GM19372 (cell line): ENCODE data around the gene ZXDC.

Experiments
- ATAC-seq: cut with Tn5 transposase; IDR thresholded peaks from one replicate; pipeline ENCODE4 v1.9.1; 2021; ENCODE audit warnings: mild to moderate bottlenecking, low read depth, moderate library complexity; ENCODE audit not compliant: unreplicated experiment

Gene ZXDC, protein sequence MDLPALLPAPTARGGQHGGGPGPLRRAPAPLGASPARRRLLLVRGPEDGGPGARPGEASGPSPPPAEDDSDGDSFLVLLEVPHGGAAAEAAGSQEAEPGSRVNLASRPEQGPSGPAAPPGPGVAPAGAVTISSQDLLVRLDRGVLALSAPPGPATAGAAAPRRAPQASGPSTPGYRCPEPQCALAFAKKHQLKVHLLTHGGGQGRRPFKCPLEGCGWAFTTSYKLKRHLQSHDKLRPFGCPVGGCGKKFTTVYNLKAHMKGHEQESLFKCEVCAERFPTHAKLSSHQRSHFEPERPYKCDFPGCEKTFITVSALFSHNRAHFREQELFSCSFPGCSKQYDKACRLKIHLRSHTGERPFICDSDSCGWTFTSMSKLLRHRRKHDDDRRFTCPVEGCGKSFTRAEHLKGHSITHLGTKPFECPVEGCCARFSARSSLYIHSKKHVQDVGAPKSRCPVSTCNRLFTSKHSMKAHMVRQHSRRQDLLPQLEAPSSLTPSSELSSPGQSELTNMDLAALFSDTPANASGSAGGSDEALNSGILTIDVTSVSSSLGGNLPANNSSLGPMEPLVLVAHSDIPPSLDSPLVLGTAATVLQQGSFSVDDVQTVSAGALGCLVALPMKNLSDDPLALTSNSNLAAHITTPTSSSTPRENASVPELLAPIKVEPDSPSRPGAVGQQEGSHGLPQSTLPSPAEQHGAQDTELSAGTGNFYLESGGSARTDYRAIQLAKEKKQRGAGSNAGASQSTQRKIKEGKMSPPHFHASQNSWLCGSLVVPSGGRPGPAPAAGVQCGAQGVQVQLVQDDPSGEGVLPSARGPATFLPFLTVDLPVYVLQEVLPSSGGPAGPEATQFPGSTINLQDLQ

DNA sequence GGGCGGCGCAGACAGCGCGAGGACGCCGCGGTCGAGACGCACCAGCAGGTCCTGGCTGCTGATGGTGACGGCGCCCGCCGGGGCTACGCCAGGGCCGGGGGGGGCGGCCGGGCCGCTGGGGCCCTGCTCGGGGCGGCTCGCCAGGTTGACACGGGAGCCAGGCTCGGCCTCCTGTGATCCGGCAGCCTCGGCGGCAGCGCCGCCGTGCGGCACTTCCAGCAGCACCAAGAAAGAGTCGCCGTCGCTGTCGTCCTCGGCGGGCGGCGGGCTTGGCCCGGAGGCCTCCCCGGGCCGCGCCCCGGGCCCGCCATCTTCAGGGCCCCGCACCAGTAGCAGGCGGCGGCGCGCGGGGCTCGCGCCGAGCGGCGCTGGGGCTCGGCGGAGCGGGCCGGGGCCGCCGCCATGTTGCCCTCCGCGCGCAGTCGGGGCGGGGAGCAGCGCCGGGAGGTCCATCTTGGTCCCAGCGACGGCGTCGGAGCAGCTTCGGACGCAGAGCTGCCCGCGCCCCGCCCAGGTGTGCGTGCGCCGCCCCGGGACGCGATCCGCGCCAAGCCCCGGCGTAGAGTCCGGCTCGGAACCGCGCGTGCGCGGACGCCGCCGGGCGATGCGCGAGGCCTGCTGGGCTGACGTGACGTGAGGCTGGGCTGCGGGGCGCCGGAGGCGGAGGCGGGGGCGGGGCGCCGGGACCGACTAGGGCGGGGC lies at the start of gene ZXDC:
Gene ZXDC, minus strand, starts transcription at position 479 of the 702 bp plus-strand sequence. Its CDS starts 26 bp downstream, at position 453.
- peak; percentile 81 for ATAC-seq

DNA sequence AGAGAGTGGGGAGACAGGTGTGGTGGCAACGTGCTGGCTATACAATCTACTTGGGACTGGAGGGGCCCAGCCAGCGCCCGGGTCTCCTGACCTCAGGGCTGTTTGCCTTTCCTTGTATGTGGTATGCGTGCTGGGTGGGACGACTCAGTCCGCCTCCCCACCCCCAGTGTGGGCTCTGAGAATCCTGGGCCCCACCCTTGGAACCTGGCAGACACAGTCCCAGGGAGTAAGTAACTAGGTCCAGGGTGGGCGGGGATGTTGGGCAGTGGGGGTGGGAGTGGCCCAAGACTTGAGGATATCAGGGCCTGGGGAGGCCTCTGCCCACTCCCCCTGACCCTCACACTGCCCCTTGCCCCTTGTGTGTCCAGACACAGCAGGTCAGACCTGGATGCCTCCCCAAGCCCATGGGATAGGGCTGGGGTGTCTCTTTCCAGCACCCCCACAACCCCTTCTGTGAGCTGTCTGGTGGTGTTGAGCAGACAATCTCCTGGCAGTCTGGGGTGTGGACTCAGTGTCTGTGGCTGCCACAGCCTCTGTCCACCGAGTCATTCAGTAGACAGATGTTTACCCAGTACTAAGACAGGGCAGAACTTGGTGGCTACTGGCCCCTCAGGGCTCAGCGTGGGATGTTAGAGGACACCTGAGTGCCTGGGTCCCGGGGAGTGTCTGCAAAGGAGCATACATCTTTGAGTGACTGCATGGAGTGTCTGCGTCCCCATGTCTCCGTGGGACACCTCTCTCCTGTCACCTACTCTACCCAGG lies 49.6 kb upstream of the ZXDC start:
- ATAC-seq: no peak

DNA sequence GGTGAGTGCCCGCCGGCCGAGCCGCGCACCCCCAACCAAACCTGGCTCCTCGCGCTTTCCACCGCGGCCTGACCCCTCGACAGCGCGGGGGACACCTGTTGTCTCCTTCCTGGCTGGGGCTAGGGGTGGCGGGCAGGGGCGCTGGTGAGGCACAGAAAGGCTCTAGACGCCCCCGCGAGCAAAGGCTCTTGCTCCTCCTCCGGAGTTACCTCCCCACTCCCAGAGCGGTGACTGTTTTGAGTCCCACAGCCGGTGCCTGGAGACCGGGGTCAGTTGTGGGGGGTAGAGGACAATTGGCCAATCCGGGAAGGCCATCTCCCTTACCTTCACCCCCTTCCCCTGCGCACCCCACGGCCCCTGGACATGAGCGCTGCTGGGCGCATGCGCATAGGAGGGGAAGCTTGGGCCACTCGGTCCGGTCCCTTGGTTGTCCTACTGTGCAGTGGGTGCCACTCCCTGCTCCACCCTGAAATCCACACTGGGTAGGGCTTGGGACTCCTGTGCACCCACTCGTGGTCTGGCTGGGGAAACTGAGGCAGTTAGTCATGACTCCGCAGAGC lies 48.8 kb upstream of the ZXDC start:
- no peak for ATAC-seq

DNA sequence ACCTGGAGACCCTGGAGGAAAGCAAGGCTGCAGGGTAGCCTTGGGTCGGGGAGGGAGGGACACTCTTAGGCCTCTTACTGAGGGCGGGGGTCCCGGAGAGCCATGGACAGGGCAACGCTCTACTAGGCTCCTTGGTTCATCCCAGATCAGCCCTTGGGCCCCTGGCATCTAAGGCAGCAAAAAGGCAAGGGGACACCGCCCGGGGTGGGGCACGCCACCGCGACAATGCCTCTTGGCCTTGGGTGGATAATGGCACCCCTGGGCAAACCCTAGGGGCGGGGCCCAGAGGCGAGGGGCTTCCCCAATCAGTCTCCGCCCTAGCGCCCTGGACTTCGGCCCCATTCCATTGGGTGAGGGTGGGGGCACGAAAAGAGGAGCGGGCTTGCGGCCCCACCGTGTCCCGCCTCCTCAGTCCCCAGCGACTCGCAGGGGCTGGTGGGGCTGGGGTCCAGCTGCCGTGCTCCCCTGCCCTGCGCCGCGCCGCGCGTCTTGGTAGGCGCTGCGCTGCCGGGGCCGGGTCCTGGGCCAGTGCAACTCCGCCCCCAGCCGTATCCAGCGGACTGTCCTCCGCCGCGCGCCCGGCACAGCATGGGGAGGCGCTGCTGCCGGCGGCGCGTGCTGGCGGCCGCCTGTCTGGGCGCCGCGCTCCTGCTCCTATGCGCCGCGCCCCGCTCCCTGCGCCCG lies 48.2 kb upstream of the ZXDC start, which contains the start of gene CHST13:
Gene CHST13, plus strand, starts transcription at position 411 of the 684 bp plus-strand sequence. Its CDS starts 178 bp downstream, at position 589.
- ATAC-seq: no peak

DNA sequence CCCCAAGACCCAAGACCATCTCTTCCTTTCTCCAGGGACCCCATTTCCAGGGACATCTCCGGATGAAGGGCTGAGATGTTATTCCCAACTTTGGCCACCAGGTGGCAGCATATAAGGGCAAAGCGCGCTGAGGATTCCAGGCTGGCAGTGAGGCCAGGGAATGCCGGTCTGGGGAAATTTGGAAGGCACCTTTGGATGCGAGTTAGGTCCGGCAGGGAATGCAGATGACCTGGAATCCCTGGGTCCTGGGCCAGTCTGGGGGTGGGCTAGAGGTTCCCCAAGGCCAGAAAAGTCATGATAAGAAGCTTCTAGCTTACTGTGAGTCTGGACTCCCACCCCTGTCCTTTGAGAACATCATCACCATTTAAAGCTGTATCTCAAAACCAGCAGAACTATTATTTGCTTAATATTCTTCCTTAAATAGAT lies 46.7 kb upstream of the ZXDC start:
- ATAC-seq: no peak

DNA sequence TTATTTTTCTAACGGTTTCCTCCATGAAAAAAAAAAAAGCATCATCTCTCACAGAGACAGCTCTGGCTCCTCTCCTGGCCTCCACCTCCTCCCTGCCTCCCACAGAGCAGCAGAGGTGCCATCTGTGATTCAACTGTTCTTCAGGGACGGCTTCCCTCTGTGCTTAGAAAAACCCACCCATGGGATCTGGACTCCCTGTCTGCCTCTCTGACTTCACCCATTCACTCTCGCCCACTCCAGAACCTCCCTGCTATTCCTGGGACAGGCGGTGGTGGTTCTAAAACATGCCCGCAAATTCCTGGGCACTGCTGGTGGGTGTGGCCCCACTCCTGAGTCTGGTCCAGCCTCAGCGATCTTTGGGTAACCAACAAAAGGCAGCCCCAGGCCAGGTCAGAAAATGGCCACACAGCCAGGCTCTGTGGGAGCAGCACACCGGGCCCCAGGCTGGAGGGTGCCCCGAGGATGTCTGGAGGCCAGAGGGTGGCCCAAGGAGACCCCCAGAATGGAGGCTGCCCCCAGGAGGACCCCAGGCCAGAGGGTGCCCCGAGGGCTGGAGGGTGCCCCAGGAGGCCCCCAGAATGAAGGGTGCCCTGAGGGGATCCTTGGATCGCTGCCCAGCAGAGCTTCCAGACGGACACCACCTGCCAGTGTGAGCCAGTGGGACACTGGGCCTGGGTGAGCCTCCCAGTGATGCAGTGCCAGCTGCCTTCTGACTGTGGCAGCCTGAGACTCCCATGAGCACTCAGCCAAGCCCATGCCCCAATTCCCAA lies 45.6 kb upstream of the ZXDC start:
- ATAC-seq: no peak

DNA sequence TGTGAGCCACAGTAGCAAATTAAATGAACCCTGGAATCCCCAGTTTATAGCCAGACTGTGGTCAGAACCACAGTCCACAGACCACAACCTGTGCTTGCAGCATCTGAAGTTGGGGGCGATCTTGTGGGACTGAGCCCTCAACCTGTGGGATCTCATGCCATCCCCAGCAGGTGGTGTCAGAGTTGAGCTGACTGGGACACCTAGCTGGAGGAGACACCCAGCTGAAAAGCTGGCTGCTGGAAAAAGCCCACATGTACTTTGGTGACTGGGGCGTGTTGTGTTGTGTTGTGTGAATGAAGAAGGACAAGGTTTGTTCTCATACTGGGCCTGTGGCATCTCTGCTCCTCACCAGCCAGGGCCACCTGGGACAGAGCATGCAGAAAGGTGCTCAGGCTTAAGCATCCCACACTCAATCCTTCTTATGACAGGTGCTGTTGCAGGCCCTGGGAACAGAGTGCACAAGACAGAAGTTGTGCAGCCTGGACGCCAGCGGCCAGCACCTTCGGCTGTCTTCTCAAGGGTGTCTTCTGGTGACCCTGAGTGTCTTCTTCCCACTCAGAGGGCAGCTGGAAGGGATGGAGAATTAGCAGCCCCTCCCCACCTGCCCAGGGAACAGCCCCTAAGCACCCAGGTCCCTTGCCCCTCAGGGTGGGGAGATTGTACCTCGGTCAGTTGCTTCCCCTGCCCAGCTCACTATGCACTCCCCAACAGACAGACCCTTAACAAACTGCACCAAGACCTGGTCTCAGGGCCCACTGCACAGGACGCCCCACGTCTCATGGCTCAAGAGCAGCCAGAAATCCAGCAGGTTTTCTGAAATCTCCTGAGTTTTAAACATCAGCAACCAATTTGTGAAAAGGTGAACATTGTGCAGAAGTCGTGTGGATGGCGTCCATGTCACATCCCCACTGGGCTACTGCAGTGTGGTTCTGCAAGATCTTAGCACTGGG lies 44.1 kb upstream of the ZXDC start:
- ATAC-seq: no peak

DNA sequence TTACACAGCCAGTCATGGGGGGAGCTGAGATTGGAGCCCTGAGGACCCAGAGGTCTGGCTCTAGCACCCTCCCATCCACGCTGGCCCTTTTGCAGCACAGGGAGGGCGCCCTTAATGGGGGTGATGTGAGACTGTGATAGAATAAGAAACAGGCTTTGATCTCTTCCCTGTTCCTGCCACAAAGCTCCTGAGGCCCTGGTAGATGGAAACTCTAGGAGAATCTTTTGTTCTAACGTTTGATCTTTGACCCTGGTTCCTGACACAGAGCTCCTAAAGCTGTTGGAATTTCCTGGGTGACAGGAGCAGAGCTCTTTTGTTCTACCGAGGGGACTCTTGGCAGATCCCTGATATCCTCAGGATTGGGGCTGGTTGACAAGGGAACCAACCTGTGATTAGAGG lies 43.1 kb upstream of the ZXDC start:
- no peak for ATAC-seq

DNA sequence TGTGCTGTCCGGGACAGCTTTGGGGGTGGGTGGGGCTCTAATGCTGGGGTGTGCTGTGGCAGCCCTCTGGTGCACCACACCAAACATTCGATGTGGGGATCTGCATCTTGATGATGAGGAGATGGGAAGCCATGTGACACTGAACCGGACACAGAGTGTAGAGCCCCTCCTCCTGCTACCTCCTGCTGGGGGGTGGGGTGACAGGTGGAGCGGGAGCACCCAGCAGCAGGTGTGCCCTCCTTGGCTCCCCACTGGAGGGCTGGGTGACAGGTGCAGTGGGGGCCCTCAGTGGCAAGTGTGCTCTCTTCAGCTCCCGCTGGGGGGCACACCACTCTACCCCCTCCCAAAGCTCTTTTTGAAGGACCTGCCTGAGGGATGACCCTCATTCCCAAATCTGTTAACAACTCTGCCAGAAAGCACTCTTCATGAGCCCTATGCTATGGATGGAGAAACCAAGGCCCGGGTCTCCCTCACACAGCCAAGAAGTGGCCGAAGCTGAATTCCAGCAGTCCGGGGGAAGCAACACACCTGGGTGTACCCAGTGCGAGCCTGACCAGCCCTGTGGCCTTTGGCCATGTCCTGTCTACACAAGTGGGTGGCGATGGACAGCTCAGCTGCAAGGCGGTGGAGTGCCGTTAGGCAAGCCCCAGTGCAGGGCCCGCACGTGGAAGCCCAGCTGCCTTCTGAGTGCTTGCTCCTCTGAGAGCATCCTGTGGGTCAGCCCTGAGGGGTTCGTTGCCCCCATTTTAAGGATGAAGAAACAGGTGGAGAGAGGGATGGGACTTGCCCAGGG lies 42.5 kb upstream of the ZXDC start:
- no peak for ATAC-seq

DNA sequence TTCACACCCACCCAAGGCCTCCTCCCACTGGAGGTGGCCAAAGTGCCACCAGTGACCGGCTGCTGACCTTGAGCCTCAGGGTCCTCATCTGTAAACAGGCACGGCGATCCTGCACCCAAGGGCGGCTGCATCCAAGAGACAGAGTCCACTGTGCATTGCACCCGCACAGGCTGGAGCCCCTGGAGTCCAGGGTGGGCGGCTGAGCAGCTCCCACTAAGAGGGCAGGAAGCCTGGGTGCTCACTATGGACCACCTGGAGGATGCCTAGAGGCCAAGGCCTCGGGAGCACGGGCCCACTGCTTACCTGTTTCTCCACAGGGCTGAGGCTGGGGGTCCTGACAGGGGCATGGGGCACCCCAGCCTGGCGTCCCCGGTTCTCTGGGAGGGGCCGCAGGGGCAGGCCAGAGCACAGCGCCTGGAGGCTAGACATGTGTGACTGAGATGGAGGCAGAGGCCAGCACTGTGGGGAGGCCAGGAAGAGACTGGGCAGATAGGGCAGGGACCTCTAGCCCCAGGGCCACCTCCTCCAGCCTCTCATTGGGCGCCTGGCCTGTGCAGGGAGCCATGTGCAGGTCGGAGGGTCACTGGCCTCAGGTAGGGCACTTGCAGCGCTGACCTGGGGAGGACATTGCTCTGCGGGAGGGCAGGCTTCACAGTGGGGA lies 41.7 kb upstream of the ZXDC start, which contains the start of gene UROC1:
Gene UROC1, minus strand, starts transcription at position 483 of the 661 bp plus-strand sequence. Its CDS starts 54 bp downstream, at position 429.
- no peak for ATAC-seq

DNA sequence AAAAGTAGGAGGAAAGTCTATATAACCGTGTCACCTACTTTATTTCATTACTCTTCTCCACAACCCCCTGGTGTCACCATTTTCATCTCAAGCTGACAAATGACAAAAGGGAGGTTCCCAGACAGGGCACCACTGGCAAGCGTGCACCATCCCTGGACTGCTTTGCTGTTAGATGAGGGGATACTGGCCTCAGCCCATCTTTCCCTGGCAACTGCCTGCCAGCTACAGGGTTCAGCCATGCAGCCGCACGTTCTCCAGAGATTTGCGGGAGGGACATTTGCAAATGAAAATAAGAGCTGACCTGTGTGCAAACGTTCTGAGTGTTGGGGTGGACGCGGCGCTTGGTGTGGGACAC lies 41.2 kb upstream of the ZXDC start:
- ATAC-seq: no peak

DNA sequence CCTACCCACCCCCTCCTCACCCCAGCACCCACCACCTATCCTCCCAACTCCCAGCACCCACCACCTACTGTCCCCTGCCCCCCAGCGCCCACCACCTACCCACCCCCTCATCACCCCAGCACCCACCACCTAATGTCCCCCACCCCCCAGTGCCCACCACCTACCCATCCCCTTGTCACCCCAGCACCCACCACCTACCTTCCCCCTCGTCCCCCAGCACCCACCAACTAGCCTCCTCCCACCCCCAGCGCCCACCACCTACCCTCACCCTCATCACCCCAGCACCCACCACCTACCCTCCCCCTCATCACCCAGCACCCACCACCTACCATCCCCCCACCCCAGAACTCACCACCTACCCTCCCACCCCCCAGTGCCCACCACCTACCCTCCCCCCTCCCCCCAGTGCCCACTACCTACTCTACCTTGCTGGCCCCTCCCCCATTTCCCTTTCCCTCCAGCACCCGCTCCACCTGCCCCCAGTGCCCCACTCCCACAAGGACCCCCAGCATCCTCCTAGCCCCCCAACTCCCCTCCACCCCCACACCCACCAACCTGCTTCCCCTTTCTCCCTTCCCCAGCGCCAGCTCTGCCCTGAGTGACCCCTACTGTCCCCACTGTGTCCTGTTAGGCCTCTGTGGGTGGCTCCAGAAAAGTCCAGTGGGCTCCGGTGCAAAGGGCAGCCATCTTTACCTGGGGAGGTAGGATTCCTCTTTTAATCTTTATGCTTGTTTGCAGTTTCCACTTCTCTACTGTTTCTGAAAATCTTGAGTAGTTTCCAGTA lies 40.7 kb upstream of the ZXDC start:
- ATAC-seq: no peak

DNA sequence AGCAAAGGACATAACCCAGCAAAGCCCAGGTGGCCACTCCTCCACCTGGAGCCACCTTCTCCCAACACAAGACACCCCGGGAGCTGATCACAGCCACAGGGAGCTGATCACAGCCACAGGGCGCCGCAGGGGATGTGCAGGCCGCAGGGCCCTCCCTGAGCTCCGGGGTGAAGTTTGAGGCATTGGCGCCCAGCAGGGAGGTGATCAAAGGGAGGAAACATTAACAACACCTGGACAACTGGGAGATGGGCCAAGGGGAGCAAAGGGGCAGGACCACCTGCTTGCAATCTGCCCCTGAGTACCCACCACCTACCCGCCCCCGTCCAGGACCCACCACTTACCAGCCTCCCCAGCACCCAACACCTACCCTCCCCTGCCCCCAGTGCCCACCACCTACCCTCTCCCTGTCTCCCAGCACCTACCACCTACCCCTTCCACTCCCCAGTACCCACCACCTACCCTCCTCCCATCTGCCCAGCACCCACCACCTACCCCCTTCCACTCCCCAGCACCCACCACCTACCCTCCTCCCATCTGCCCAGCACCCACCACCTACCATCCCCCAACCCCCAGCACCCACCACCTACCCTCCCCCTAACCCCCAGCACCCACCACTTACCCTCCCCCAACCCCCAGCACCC lies 39.5 kb upstream of the ZXDC start:
- no peak for ATAC-seq

DNA sequence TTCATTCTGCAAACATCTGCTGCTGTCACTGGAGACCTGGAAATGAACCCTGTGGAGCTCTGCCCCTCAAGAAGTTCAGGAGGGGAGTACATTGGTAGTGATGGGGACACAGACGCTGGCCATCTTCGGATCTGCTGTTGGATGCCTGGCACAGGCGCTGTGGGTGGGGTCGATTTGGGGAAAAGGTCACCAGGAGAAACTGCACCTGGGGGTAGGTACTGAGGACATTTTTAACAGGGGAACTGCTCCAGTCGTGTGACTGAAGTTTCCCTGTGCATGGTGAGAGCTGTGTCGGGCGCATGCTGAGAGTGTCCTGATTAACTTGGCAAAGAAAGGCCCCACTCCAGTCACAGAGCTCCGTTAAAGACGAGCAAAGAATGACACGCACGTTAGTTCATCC lies 38.5 kb upstream of the ZXDC start:
- ATAC-seq: no peak
